Measurements from ENCODE around the gene ZDHHC14.

- no peak for TF ChIP-seq CTCF (IDR thresholded peaks at IDR 0.05)
- TF ChIP-seq POLR2A (IDR thresholded peaks at IDR 0.05), result no peak
Measured at GRCh38 chr6:157427969-157428368, 47.0 kb downstream of the ZDHHC14 start.

All from body of pancreas (tissue), 4 donors.